IPS-18c (cell line): ENCODE measurements around the gene DOLPP1.

Experiments used
- H3K4me3 ChIP-seq: 2 replicates; pipeline ENCODE4 v1.7.0; 2013; ENCODE audit warnings: low read depth, mild to moderate bottlenecking, low read length, moderate library complexity; ENCODE audit not compliant: insufficient read depth
- H3K9me3 ChIP-seq: one replicate; pipeline ENCODE4 v1.6.1; 2013; ENCODE audit warnings: mild to moderate bottlenecking, low read length, moderate library complexity; ENCODE audit not compliant: control insufficient read depth, insufficient read depth

The DOLPP1 gene

DNA sequence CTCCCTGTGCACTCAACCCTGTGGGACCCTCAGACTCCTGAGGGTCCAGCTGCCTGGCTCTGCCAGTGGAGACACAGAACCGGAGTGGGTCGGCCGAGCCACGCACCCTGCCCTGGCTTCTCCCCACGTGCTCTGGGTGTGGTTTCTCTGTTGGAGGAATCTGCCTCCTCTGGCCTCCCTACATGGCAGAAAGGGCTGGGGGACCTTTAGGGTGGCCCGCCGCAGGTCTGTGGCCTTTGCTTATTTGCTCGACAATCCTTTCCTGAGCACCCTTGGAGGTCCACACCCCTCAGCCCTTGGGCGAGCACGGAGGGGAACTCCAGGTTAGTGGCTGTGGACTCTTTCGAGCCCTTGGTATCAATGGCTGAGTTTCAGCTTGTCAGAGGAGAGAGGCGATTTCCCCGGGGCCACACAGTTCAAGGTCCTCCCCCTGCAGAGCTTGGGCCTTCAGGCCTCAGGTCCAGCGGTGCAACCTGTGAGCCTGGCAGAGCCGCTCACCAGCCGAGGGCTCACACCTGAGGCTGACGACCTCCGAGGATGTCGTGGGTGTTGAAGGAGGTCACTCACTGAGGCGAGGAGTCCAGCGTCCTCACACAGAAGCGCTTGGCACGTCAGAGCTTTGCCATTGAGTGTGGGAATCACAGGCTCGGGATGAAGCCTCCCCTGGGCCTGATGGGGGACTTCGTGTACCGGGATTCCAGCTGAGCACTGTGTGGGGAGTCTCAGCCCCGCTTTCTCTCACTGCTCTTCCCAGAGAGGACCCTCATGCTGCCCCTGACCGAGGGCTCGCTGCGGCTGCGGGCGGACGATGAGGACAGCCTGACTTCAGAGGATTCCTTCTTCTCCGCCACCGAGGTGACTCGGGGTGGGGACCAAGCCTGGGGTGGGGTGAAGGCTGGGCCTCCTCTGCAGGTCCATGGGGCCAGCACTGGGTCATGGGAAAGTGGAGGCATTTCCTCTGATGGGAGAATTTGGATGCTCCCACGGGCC is 20.8 kb upstream of the DOLPP1 start:
- H3K4me3 ChIP-seq, result no peak overlapping the region
- H3K9me3 ChIP-seq, result no peaks in the 10 kb centered on the region

DNA sequence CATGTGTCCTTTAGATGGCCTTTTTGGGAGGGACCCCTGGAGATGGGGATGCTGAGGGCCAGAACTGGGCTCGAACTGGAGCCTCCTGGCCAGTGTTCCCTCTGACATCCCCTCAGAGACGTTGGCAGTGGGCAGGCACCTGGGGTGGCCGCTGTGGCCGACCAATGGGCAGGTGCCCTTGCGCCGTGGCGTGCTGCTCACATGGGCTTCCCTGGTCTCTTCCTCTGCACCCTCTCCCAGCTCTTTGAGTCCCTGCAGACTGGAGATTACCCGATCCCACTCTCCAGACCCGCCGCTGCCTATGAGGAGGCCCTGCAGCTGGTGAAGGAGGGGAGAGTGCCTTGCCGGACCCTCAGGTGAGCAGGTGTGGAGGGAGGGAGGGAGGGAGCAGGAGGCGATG is 19.9 kb upstream of the DOLPP1 start:
- H3K4me3 ChIP-seq, result no peak overlapping the region

DNA sequence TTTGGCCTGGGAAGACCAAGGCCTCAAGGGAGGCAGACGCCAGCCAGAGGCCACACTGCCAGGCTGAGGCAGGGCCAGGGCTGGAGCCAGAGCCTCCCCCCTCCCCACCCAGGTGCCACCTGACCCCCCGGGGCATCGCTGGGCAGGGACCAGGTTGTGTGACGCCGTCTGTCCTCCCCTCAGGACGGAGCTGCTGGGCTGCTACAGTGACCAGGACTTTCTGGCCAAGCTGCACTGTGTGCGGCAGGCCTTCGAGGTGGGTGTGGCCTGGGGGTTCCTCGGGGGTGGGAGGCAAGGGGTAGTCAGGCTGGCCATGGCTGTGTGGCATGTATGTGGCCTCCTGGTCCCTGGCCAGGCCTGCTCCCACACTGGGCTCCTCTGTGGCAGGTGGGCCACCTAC is 17.9 kb upstream of the DOLPP1 start:
- no peak overlapping the region for H3K4me3 ChIP-seq
- no peaks in the 10 kb centered on the region for H3K9me3 ChIP-seq

More for the DNA sequence above, 19.9 kb upstream of the DOLPP1 start:
- no peaks in the 10 kb centered on the region for H3K9me3 ChIP-seq

DNA sequence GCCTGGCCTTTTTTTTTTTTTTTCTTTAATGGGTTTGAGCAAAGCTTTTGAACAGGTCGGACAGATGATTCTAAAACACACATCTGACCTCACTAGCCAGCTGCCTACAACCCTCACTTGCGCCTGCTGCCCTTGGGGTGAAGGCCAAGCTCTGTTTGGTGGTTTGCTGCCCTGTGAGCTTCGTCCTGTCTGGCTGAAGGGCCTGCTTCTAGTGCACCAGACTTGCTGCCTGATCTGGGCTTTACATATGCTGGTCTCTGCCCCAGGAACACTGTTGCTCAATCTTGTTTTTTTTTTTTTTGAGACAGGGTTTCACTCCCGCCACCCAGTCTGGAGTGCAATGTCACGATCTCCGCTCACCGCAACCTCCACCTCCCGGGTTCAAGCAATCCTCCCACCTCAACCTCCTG is 16.4 kb upstream of the DOLPP1 start:
- no peaks in the 10 kb centered on the region for H3K9me3 ChIP-seq
- H3K4me3 ChIP-seq, result no peak overlapping the region

DNA sequence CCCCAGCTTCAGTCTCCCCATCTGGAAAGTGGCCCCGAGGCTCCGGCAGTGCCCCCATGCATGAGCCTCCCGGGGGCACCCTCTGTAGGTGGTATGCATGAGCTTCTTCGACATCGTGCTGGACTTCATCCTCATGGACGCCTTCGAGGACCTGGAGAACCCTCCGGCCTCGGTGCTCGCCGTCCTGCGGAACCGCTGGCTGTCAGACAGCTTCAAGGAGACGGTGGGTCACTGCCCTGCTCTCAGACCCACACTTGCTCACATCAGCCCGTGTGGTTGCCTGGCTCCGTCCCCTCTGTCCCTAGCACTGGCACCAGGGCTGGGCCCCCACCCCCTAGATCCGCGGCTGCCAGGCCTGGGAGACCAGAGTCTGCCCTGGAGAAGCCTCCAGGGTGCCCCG is 12.8 kb upstream of the DOLPP1 start:
- H3K9me3 ChIP-seq, result no peaks in the 10 kb centered on the region
- no peak overlapping the region for H3K4me3 ChIP-seq

DNA sequence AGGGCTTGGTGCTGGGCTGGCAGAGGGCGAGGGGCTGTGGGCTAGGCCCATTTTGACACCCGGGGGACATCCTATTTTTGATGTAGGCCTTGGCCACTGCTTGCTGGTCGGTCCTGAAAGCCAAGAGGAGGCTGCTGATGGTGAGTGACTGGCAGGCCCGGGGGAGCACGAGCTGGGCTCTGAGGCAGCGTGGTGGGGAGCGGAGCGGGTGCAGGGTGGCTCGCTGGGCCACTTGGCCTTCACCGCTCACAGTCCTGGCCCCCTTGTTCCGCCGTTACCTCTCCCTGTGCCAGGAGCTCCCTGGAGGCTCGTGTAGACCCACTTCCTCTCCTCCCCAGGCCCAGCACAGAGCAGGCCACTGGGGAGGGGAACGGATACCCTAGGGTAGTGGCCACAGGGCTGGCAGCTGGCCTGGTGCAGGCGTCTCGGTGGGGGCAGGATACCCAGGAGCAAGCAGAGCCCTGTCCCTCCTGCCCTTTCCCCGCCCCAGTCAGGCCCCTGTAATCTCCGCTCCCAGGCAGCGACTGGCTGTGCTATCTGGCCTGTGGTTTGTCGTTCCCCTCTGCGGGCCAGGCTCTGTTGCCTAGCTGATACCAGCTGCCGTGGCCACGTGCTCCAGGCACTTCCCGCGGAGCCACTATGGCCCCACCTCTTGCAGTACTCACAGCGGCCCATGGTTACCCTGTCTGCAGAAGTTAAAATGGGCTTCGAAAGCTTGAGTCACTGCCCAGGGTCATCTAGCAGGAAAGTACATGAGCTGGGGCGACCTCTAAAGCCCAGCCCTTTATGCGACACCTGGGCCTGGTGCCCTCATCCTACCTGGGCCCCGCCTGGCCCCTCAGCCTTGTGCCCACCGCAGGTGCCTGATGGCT is 11.7 kb upstream of the DOLPP1 start:
- Histone ChIP-seq H3K9me3 (no peaks in the 10 kb centered on the region), H3K4me3 (no peak overlapping the region)

DNA sequence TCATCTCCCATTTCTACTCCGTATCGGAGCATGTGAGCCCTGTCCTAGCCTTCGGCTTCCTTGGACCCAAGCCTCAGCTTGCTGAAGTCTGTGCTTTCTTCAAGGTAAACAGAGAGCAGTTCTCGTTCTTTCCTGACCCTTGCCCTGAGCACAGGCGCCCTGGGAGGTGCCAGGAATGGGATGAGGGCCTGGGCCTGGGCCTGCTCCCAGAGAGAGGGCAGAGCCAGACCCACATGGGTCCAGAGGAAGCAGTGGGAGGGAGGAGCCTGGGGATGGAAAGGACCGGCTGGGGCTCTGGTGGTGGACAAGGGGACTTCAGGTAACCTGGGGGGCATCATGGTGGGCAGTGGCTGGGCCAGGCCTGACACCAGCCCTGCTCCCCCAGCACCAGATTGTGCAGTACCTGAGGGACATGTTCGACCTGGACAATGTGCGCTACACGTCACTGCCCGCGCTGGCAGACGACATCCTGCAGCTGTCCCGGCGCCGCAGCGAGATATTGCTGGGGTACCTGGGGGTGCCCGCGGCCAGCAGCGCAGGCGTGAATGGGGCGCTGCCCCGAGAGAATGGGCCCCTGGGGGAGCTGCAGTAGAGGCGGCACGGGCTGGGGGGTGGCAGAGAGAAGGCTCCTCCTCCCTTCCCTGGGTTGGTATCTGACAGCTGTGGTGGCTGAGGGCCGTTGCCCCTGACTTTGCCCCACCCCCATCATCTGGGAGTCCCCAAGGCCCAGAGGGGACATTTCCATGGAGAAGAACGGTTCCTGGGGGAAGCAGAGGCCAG is 10.9 kb upstream of the DOLPP1 start:
- no peak overlapping the region for H3K4me3 ChIP-seq
- no peaks in the 10 kb centered on the region for H3K9me3 ChIP-seq

DNA sequence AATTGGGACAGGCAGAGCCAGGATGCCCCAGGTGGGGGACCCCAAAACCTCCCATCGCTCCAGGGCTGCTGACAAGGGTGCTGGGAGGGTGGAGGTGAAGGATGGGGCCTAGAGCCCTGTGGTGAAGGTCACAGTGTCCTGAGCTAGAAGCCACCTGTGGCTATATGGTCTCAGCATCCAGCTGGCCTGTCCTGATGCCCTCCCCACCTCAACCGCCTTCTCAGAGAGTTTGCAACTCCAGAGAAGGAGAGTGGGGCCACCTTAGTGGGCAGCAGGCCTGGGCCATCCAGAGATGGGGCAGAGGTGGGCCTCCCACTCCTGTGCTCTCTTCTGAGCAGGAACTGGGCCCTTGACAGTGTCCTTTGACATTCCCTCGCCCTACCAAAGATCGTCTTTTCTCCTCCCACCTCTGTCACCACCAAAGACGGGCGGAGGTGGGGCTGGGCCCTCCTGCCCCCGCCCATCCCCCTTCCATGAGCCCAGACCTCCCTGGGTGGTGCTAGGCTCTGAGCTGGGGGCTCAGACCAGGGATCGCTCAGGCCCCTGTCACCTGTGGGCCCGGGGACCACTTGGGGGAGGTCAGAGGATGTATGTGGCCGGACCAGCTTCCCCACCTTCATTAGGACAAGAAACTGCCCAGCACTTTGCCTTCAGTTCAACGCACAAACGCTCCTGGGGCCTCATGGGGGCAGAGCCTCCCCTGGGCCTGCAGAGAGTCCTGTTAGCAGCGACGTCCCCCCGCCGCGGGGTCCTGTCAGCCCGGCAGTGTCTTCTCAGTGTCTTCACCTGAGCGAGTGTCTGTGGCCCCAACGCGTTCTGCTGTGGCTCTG is 10.0 kb upstream of the DOLPP1 start:
- peak overlapping the region; percentile 9; the same call in 1 of the 2 replicates for H3K4me3 ChIP-seq
- H3K9me3 ChIP-seq, result no peaks in the 10 kb centered on the region

DNA sequence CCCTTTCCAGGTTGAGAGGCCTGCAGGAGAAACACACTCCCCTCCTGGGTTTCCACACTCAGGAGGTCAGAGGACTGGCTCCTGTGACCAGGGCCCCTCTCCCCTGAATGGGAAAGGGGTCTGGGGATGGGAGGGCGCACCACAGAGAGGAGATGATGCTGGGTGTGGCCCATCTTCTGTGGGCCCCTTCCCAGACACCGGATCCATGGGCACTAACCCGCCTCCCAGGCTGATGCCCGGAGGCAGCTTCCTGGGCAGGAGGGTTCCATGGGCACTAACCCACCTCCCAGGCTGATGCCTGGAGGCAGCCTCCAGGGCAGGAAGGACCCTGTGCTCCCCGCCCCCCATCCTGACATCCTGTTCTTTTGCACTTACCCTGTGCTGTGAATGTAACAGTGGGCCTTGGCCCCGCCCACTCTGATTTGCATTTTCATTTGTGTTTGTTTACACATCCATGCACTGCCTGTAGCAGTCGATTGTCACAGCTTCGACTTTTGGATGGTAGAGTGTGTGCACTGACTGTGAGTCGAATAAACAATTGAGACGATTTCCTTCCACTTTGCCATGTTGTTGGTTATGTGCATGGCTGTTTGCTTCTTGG is 9.3 kb upstream of the DOLPP1 start:
- no peak overlapping the region; the same call in 1 of the 2 replicates for H3K4me3 ChIP-seq
- no peaks in the 10 kb centered on the region for H3K9me3 ChIP-seq

DNA sequence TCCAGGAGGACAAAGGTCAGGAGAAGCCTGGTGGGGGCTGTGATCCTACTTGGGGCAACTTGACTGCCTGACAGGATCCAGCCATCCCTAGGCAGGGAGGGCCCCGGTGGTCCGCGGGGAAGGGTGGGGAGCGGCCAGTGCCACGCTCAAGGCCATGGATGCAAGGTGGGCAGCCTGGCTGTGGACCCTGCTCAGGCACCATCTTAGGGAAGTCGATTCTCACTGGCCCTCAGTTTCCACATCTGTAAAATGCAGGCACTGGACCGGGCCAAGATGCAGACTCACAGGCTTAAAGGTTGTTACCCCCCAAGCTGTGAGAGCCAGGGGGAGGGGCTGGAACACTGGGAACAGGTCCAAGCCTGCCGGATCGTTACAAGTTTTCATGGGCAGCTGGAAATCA is 8.7 kb upstream of the DOLPP1 start:
- Histone ChIP-seq H3K9me3 (no peaks in the 10 kb centered on the region), H3K4me3 (no peak overlapping the region)

DNA sequence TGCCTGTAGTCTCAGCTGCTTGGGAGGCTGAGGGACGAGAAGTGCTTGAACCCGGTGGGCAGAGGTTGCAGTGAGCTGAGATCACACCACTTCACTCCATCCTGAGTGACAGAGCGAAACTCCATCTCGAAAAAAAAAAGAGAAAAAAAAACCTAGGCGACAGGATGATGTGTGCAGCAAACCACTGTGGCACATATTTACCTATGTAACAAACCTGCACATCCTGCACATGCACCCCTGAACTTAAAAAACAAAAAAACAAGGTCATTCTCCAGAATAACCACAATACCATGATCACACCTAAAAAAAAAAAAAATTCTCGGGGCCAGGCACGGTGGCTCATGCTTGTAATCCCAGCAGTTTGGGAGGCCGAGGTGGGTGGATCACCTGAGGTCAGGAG is 7.5 kb upstream of the DOLPP1 start:
- Histone ChIP-seq H3K9me3 (no peaks in the 10 kb centered on the region), H3K4me3 (no peak overlapping the region)

DNA sequence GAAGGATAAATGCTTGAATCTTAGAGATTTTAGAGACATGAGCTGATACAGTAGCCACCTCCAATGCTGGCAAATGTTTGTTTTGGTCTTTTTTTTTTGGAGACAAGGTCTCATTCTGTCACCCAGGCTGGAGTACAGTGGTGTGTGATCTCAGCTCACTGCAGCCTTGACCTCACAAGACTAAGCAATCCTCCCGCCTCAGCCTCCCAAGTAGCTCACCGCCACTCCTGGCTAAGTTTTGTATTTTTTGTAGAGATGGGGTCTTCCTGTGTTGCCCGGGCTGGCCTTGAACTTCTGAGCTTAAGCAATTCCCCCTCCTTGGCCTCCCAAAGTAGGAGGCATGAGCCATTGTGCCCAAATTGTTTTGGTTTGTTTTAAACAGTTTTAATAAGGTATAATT is 6.8 kb upstream of the DOLPP1 start:
- no peak overlapping the region for H3K4me3 ChIP-seq

DNA sequence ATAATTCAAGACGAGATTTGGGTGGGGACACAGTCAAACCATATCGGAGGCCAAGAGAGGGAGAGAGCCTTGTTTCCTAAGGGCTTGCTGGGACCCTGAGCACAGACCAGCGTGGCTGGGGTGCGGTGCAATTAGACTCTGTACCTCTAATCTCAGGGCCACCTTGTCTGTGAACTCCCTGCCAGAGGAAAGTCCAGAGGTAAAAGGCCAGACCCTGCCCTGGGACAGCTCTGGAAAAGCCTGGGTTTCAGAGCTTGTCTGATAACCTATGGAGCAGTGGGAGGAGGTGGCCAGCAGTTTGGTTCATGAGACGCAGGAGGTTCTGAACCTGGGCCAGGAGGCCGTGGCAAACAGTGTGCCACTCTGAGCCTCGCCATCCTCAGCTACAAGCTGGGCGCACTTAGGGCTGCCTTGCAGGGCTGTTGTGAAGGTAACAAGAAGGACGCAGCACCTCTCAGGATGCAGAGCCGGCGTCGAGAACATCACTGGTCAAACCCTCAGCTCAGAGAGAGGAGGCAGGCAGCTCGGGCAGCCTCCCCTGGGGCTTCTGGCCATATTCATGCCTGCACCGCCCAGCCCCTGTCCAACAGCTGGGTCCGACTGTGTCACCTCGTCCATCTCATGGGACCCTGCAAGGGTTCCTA is 4.8 kb upstream of the DOLPP1 start:
- H3K4me3 ChIP-seq, result no peak overlapping the region
- no peaks in the 10 kb centered on the region for H3K9me3 ChIP-seq

More for the DNA sequence above, 6.8 kb upstream of the DOLPP1 start:
- no peaks in the 10 kb centered on the region for H3K9me3 ChIP-seq

DNA sequence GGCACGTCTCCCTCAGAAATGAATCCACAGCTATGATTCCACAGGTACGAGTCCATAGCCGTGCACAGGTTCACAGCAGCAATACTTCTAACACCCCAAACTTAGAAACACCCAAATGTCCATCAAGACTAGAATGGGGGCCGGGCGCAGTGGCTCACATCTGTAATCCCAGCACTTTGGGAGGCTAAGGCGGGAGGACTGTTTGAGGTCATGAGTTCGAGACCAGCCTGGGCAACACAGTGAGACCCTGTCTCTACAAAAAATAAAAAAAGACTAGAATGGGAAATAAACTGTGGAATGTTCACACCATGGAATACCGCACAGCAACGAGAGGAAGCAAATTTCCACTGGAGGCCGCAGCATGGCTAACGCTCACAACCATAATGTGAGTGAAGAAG is 4.3 kb upstream of the DOLPP1 start:
- Histone ChIP-seq H3K9me3 (no peaks in the 10 kb centered on the region), H3K4me3 (no peak overlapping the region)

DNA sequence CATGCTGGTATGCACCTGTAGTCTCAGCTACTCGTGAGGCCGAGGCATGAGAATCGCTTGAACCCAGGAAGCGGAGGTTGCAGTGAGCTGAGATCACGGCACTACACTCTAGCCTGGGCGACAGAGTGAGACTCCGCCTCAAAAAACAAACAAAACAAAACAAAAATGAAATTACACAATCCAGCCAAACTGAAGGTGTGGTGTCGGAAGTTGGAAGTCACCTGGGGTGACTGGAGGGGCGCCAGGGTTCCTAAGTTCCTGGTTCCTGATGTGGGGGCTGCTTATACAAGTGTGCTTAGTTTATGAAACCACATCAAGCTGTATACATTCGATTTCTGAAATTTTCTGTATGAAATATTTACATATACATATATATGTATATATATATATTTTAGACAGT is 3.7 kb upstream of the DOLPP1 start:
- H3K4me3 ChIP-seq, result no peak overlapping the region
- H3K9me3 ChIP-seq, result no peaks in the 10 kb centered on the region
